NCI-H2107 treated with DMSO at 0.1 percent for 48 hours (cell line): Measurements from ENCODE around the gene FAM184A.

Experiments
- DNase-seq: peaks from one replicate; lab custom pipeline; 2025; ENCODE audit not compliant: unreplicated experiment; lab: John Stamatoyannopoulos, UW

Gene FAM184A

DNA sequence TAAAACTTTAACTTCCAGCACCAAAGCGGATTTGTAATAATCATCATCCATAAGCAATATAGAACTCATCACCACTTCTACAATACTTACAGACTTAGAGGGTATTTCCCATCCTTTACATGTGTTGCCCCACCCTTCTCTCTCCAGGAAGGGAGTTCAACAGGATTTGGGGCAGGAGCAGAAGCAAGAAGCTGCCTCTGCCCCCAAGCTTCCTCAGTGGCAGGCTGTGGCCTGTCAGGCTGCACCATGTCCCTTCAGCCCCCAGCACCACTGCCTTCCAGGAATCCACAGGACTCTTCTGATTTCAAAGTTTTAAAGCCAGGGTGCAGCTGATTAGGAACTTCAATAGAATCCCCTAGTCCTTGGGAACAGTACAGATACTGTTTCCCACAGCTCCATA lies 106.8 kb downstream of the FAM184A start:
- no peak for DNase-seq

DNA sequence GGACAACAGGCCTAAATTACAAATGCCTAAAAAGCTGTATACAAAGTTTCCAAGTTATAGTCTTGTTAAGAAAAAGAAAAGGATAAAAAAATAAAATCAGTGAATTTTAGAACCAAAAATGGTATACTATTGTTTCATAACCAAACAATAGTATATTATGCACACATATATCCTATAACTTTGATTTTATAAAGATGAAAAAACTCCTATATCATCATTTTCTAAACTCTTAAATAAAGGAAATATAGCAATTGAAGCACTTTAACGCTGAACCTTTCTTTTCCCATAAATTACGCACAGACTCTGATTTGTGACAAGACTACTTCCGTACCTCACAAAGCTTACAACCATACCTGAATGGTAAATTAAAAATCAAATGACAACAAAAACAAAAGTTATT lies 107.6 kb downstream of the FAM184A start:
- DNase-seq, result no peak

DNA sequence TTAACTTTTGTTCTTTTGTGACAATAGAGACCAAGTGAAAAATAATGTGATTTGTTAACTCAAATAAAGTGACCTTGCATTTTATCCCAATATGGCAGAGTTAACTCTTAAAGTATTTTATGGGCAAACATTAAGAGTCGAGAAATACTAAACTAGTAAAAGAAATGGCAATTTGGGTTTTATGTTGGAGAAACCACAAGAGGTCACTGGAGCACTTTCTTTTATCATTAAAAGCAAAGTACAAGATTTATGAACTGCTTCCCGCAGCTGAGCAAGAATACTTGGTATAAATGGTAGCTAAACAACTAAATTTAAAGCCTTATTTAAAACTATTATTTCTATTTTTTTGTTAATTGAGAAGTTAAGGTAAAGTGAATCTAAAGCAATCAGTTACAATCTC lies 110.0 kb downstream of the FAM184A start:
- DNase-seq, result no peak

- no peak for DNase-seq
These were observed 111.2 kb downstream of the FAM184A start for GRCh38 chr6:118967239-118967638.

DNA sequence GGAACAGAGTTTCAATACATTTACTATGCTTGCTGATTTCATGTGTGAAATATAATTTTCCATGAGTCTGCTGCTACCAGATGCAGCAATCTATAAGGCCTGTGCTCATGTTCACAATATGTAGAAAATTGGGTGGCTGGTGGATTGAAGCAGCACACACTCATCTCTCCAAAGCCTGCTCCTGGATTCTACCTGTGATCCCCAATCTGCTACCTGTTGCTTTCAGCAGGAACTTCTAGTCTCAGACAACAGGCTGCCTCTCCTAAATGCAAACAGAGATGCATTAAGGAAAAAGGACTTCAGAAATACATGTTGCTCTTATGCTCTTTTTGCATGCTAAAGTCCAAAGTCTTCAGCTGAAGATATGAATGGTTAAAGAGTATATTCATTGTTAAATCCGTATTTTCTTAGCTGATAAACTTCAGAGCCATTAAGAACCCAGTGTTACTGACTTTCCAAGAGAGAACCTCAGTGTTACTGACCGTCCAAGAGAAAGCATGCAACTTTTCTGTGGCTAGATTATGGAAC lies 112.6 kb downstream of the FAM184A start:
- no peak for DNase-seq

GRCh38 chr6:118965371-118965770 lies 113.1 kb downstream of the FAM184A start:
- no peak for DNase-seq

- DNase-seq, result no peak
These were observed 115.5 kb downstream of the FAM184A start for GRCh38 chr6:118963003-118963402.

- DNase-seq, result no peak
These were observed 118.6 kb downstream of the FAM184A start for GRCh38 chr6:118959903-118960302.

DNA sequence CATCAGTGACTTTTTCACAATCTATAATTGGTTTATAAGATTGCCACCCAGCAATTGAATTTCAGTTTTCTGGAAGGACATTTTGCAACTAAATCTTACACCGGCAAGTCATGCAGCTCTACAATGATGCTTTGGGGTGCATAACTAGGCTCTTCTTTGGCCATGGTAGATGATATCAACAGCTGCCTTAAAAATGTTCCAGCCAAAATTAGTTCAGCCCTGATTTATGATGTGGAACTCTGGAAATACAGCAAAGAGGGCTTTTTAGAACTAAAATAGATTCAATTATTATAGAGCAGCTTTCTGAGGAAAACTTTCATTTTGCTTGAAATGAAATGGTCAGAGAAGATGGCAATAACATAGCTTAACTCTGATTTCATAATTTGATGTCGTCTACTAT lies 125.1 kb downstream of the FAM184A start:
- DNase-seq, result no peak

GRCh38 chr6:118952683-118953082 lies 125.8 kb downstream of the FAM184A start:
- no peak for DNase-seq

DNA sequence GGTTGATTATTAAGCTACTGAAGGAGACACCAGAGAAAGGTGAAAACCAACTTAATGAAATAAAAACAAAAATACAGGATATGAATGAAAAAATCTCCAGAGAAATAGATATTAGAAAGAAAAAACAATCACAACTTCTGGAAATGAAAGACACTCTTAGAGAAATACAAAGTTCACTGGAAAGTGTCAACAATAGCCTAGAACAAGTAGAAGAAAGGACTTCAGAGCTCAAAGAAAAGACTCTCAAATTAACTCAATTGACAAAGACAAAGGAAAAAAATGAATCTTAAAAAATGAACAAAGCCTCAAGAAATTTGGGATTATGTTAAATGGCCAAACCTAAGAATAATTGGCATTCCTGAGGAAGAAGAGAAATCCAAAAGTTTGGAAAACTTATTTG lies 133.2 kb downstream of the FAM184A start:
- DNase-seq, result no peak

DNA sequence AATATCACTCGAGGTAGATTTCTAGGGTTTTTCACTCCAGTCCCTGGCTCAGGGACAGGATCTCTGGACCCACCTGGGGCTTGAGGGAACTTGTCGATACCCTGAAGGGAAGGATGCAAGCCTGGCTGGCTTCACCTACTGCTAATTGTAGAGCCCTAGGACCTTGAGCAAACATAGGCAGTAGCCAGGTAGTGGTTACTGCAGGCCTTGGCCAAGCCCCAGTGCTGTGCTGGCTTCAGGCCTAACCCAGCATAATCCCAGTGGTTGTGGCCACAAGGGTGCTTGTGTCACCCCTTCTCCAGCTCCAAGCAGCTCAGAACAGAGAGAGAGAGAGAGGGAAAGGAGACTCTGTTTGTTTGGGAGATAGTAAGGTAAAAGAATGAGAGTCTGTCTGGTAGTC lies 137.7 kb downstream of the FAM184A start:
- no peak for DNase-seq

DNA sequence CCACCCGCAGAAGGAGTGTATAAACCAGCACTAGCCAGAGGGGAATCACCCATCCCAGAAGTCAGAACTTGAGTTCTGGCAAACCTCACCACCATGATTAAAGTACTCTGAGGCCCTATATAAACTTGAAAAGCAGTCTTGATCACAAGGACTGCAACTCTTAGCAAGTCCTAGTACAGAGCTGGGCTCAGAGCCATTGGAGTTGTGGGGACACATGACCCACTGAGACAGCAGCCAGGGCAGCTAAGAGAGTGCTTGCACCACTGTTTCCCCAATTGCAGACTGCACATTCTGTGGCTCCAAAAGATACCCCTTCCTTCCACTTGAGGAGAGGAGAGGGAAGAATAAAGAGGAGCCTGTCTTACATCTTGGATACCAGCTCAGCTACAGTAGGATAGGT lies 138.8 kb downstream of the FAM184A start:
- DNase-seq, result no peak

DNA sequence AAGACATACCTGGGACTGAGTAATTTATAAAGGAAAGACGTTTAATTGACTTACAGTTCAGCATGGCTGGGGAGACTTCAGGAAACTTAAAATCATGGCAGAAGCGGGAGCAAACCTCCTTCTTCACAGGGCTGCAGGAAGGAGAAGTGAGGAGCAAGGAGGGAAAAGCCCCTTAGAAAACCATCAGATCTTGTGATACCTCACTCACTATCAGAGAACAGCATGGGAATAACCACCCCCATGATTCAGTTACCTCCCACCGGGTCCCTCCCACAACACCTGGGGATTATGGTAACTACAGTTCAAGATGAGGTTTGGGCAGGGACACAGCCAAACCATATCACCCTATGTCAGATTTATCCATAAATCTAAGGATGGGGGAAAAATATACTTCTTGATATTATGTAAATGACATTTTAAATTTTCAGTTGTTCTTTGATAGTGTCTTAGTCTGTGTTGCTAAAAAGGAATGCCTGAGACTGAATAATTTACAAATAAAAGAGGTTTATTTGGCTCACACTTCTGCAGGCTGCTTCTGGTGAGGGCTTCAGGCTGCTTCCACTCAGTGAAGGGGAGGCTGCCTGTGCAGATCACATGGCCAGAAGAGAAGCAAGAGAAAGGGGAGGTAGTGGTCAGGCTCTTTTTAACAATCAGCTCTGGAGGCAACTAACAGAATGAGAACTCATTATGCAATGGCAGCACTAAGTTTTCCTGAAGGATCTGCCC lies 142.3 kb downstream of the FAM184A start:
- no peak for DNase-seq

GRCh38 chr6:118935331-118935668 lies 143.2 kb downstream of the FAM184A start:
- DNase-seq, result no peak

- peak; percentile 77 for DNase-seq
These were observed 143.8 kb downstream of the FAM184A start, which contains the start of gene MCM9 for GRCh38 chr6:118934461-118935330. Gene MCM9 (minus strand): TSS chr6:118935159. CDS start chr6:118931723, 3,436 bp downstream.

GRCh38 chr6:118933855-118934460 lies 144.5 kb downstream of the FAM184A start:
- peak; percentile 32 for DNase-seq

DNA sequence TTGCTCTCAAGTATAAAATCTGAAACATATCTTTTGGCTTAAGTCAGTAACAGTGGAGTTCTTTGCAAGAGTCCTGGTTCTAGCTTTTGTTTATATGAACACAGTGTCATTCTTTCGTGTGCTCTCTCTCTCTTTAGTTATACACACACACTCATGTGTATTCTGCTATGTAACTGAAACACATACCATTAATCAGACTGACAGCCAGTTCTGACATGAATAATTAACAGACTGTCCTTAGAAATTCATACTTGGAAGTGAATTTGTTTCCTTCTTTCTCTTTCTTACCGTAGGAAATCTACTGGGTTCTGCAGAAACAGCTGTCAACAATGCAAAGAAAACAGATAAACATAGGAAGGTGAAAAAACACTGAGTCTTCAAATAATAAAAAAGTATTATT lies 146.0 kb downstream of the FAM184A start:
- DNase-seq, result no peak

DNA sequence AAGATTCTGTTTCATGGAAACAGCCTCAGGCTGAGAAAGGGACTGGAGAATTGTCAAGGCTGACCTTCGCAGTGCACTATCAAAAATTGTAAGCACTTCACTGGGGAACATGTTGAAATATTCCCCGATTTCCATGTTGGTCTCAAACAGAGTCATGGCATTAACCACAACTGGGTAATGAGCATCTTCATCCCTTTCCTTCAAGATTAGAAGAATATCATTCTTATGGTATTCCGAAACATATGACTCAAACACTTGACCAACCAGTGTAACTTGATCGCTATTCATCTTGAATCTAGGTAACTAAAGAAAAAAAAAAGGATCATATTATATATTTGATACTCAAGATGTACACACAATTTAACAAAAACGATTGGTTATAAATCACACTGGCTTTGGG lies 147.0 kb downstream of the FAM184A start:
- DNase-seq, result no peak

GRCh38 chr6:118930680-118931079 lies 147.8 kb downstream of the FAM184A start:
- DNase-seq, result no peak

GRCh38 chr6:118923035-118923434 lies 155.4 kb downstream of the FAM184A start:
- DNase-seq, result no peak

DNA sequence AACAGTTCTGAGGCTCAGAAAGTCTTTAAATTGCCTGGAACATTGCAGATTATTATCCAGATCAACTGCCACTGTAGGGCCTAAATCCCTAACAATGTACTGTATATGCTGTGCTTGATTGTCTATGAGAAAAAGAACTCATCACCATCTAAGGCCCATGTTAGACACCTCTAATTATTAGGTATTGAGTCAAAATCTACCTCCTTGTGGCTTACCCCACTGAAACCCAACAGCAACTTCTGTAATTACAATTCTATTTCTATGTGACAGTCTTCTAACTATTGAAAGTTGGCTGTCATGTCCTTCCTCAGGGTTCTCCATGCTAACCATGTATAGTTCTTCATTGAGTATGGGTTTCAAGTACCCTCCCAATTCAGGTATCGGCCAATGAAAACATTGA lies 157.4 kb downstream of the FAM184A start:
- no peak for DNase-seq
